ENCODE measurements around the gene MYRF. TPM values are rescaled to one million over a fixed set of nuclear protein-coding genes. Genes with fewer than 3 reads are reported as not detected.
A peak's percentile ranks its signal among the peaks of the same experiment; 100 is the strongest.

Gene MYRF
- total and polyA plus RNA-seq, 2 donors (not counting 3 experiments of a cell fraction or from before 2014, with no cell fraction given) = 0.82 to 0.98 TPM

- intact Hi-C loops (cut with micrococcal nuclease) = no loop called here
- FAIRE-seq = no peak
These were observed 51.6 kb downstream of the MYRF start for GRCh38 chr11:61803889-61804647.

More at GRCh38 chr11:61803889-61804647, 51.6 kb downstream of the MYRF start:
- no peak overlapping the region for H3K9ac ChIP-seq (replicated peaks; ENCODE audit: extremely low read depth, insufficient read depth, low read length)
- peak overlapping the region; percentile 5 for H3K27ac ChIP-seq (ENCODE audit: insufficient read depth, low read depth, low read length)
- H3K79me2 ChIP-seq (ENCODE audit: control insufficient read depth, insufficient read depth, low read length) = peaks cover 2% of the 10 kb centered on the region
- dilution Hi-C loops (cut with MboI; ENCODE audit: extremely low pct_ligation_motif_present, low sequenced_read_pairs) = no loop called here
- CTCF ChIA-PET = interaction anchor here (1.2 to 1.4 kb wide), 3 partner anchors 11 to 304 kb away, joined by 3 to 4 read pairs (median 3); partner anchors contain the start of gene FADS2
- H3K36me3 ChIP-seq (ENCODE audit: control insufficient read depth in 2 of 2, extremely low read depth in 1 of 2, insufficient read depth in 2 of 2, low read length in 2 of 2) = peaks cover 15 to 30% of the 10 kb centered on the region in 2 experiments
- POLR2A ChIA-PET = no interaction called here
- no peaks in the 10 kb centered on the region for H3K9me1 ChIP-seq (replicated peaks; ENCODE audit: control insufficient read depth, extremely low read depth, insufficient read depth, low read length)
- peaks cover 13% of the 10 kb centered on the region for H3K4me1 ChIP-seq (ENCODE audit: control insufficient read depth, extremely low read depth, insufficient read depth, low read length)
- TF ChIP-seq FOS (IDR thresholded peaks at IDR 0.05; ENCODE audit: borderline replicate concordance, insufficient read depth, low read length) = no peak
- TF ChIP-seq JUN (IDR thresholded peaks at IDR 0.05; ENCODE audit: borderline replicate concordance, insufficient read depth, insufficient read length, low read depth) = no peak
- TF ChIP-seq POLR2AphosphoS5 (IDR thresholded peaks at IDR 0.05; ENCODE audit: insufficient read depth, low read depth, low read length) = no peak
- no peak for TF ChIP-seq CTCF (IDR thresholded peaks at IDR 0.05; ENCODE audit: extremely low read depth in 1 of 2, insufficient read depth in 1 of 2, low read depth in 1 of 2, low read length in 2 of 2)
- TF ChIP-seq GATA2 (IDR thresholded peaks at IDR 0.05; ENCODE audit: insufficient read depth, insufficient read length, low read depth, low read length) = no peak
- TF ChIP-seq MAX (IDR thresholded peaks at IDR 0.05; ENCODE audit: insufficient read depth, insufficient read length) = no peak
- no peak for TF ChIP-seq POLR2A (IDR thresholded peaks at IDR 0.05; ENCODE audit: low read depth, low read length)
- TF ChIP-seq EZH2 (IDR thresholded peaks at IDR 0.05; ENCODE audit: borderline replicate concordance, low read depth, low read length, severe bottlenecking) = no peak
- no peak for TF ChIP-seq MYC (IDR thresholded peaks at IDR 0.05; ENCODE audit: low read depth, low read length)
- H3K4me2 ChIP-seq (ENCODE audit: insufficient read depth, low read length) = no peak overlapping the region
- DNase-seq (ENCODE audit: low read depth, low spot score) = no peak
- no peak overlapping the region for H2AFZ ChIP-seq (ENCODE audit: low read depth, low read length)
- BruUV-seq (replicated peaks) = no TSS peak
- no peaks in the 10 kb centered on the region for H3K9me3 ChIP-seq (replicated peaks; ENCODE audit: control insufficient read depth, insufficient read depth, low read length)
- no peak overlapping the region for H3K4me3 ChIP-seq (replicated peaks in 1 of 3; ENCODE audit: insufficient read depth in 1 of 3, low read depth in 1 of 3, low read length in 3 of 3)
- no peaks in the 10 kb centered on the region for H3K27me3 ChIP-seq (ENCODE audit: control insufficient read depth in 2 of 2, insufficient read depth in 2 of 2, low read length in 2 of 2)
- no peaks in the 10 kb centered on the region for H4K20me1 ChIP-seq (replicated peaks; ENCODE audit: control insufficient read depth, extremely low read depth, insufficient read depth, low read length)
